Activated naive CD8-positive, alpha-beta T cell (primary cell): ENCODE results near the gene BBOX1.

ENCODE experiments used
- H3K27ac Mint-ChIP-seq: one replicate; pipeline ENCODE4 v1.8.0; 2021; ENCODE audit warnings: mixed read lengths
- H3K27me3 Mint-ChIP-seq: one replicate; pipeline ENCODE4 v1.8.0; 2021; ENCODE audit warnings: mixed read lengths
- H3K36me3 Mint-ChIP-seq: one replicate; pipeline ENCODE4 v1.8.0; 2021; ENCODE audit warnings: mixed read lengths
- H3K4me1 Mint-ChIP-seq: one replicate; pipeline ENCODE4 v1.8.0; 2021; ENCODE audit warnings: low read depth, mixed read lengths
- H3K4me3 Mint-ChIP-seq: one replicate; pipeline ENCODE4 v1.8.0; 2021; ENCODE audit warnings: mild to moderate bottlenecking, mixed read lengths
- H3K9me3 Mint-ChIP-seq: one replicate; pipeline ENCODE4 v1.8.0; 2021; ENCODE audit warnings: low read depth, mixed read lengths

BBOX1 gene

GRCh38 chr11:27055065-27055682 is 14.6 kb downstream of the BBOX1 start:
- Mint-ChIP-seq H3K36me3 (no peaks in the 10 kb centered on the region), H3K27ac (no peak overlapping the region), H3K9me3 (no peaks in the 10 kb centered on the region), H3K4me3 (no peak overlapping the region), H3K27me3 (no peaks in the 10 kb centered on the region), H3K4me1 (no peaks in the 10 kb centered on the region)

- H3K27ac Mint-ChIP-seq = no peak overlapping the region
- no peaks in the 10 kb centered on the region for H3K27me3 Mint-ChIP-seq
- no peaks in the 10 kb centered on the region for H3K9me3 Mint-ChIP-seq
- H3K4me1 Mint-ChIP-seq = no peaks in the 10 kb centered on the region
- no peaks in the 10 kb centered on the region for H3K36me3 Mint-ChIP-seq
- no peak overlapping the region for H3K4me3 Mint-ChIP-seq
These were observed 16.6 kb downstream of the BBOX1 start for GRCh38 chr11:27057091-27057780.

- no peaks in the 10 kb centered on the region for H3K4me1 Mint-ChIP-seq
- no peaks in the 10 kb centered on the region for H3K36me3 Mint-ChIP-seq
- no peak overlapping the region for H3K27ac Mint-ChIP-seq
- no peaks in the 10 kb centered on the region for H3K27me3 Mint-ChIP-seq
- H3K9me3 Mint-ChIP-seq = no peaks in the 10 kb centered on the region
- H3K4me3 Mint-ChIP-seq = no peak overlapping the region
These were observed 17.8 kb downstream of the BBOX1 start for GRCh38 chr11:27058456-27058855.

- Mint-ChIP-seq H3K9me3 (peaks cover 2% of the 10 kb centered on the region), H3K27me3 (no peaks in the 10 kb centered on the region), H3K4me3 (no peak overlapping the region), H3K27ac (no peak overlapping the region), H3K4me1 (no peaks in the 10 kb centered on the region), H3K36me3 (no peaks in the 10 kb centered on the region)
These were observed 18.8 kb downstream of the BBOX1 start for GRCh38 chr11:27059431-27059830.

- Mint-ChIP-seq H3K4me3 (no peak overlapping the region), H3K27me3 (no peaks in the 10 kb centered on the region), H3K27ac (no peak overlapping the region), H3K36me3 (no peaks in the 10 kb centered on the region), H3K9me3 (peaks cover 4% of the 10 kb centered on the region), H3K4me1 (no peaks in the 10 kb centered on the region)
These were observed 20.3 kb downstream of the BBOX1 start for GRCh38 chr11:27060816-27061460.

- Mint-ChIP-seq H3K36me3 (no peaks in the 10 kb centered on the region), H3K4me3 (no peak overlapping the region), H3K4me1 (no peaks in the 10 kb centered on the region), H3K27ac (no peak overlapping the region), H3K9me3 (peaks cover 4% of the 10 kb centered on the region), H3K27me3 (no peaks in the 10 kb centered on the region)
These were observed 20.8 kb downstream of the BBOX1 start for GRCh38 chr11:27061461-27061821.

- H3K4me1 Mint-ChIP-seq = no peaks in the 10 kb centered on the region
- H3K27ac Mint-ChIP-seq = no peak overlapping the region
- peaks cover 4% of the 10 kb centered on the region for H3K9me3 Mint-ChIP-seq
- no peak overlapping the region for H3K4me3 Mint-ChIP-seq
- no peaks in the 10 kb centered on the region for H3K27me3 Mint-ChIP-seq
- no peaks in the 10 kb centered on the region for H3K36me3 Mint-ChIP-seq
These were observed 23.5 kb downstream of the BBOX1 start for GRCh38 chr11:27064086-27064485.

- no peak overlapping the region for H3K27ac Mint-ChIP-seq
- no peaks in the 10 kb centered on the region for H3K9me3 Mint-ChIP-seq
- H3K27me3 Mint-ChIP-seq = no peaks in the 10 kb centered on the region
- H3K4me3 Mint-ChIP-seq = no peak overlapping the region
- no peaks in the 10 kb centered on the region for H3K36me3 Mint-ChIP-seq
- no peaks in the 10 kb centered on the region for H3K4me1 Mint-ChIP-seq
These were observed 34.6 kb downstream of the BBOX1 start for GRCh38 chr11:27075192-27075591.

GRCh38 chr11:27075655-27076054 is 35.0 kb downstream of the BBOX1 start:
- H3K27ac Mint-ChIP-seq = no peak overlapping the region
- H3K4me1 Mint-ChIP-seq = no peaks in the 10 kb centered on the region
- H3K27me3 Mint-ChIP-seq = no peaks in the 10 kb centered on the region
- H3K9me3 Mint-ChIP-seq = no peaks in the 10 kb centered on the region
- H3K36me3 Mint-ChIP-seq = no peaks in the 10 kb centered on the region
- H3K4me3 Mint-ChIP-seq = no peak overlapping the region

- no peaks in the 10 kb centered on the region for H3K27me3 Mint-ChIP-seq
These were observed 35.5 kb downstream of the BBOX1 start for GRCh38 chr11:27076121-27076589.

GRCh38 chr11:27081056-27081455 is 40.4 kb downstream of the BBOX1 start:
- H3K4me1 Mint-ChIP-seq = no peaks in the 10 kb centered on the region
- no peaks in the 10 kb centered on the region for H3K27me3 Mint-ChIP-seq
- no peak overlapping the region for H3K4me3 Mint-ChIP-seq
- no peaks in the 10 kb centered on the region for H3K36me3 Mint-ChIP-seq
- no peak overlapping the region for H3K27ac Mint-ChIP-seq
- no peaks in the 10 kb centered on the region for H3K9me3 Mint-ChIP-seq

More at GRCh38 chr11:27076121-27076589, 35.5 kb downstream of the BBOX1 start:
- Mint-ChIP-seq H3K4me3 (no peak overlapping the region), H3K27ac (no peak overlapping the region), H3K4me1 (no peaks in the 10 kb centered on the region), H3K36me3 (no peaks in the 10 kb centered on the region), H3K9me3 (no peaks in the 10 kb centered on the region)

GRCh38 chr11:27083241-27083640 is 42.6 kb downstream of the BBOX1 start:
- Mint-ChIP-seq H3K27me3 (no peaks in the 10 kb centered on the region), H3K4me1 (no peaks in the 10 kb centered on the region), H3K9me3 (no peaks in the 10 kb centered on the region), H3K4me3 (no peak overlapping the region), H3K36me3 (no peaks in the 10 kb centered on the region), H3K27ac (no peak overlapping the region)

GRCh38 chr11:27083782-27084181 is 43.2 kb downstream of the BBOX1 start:
- Mint-ChIP-seq H3K9me3 (no peaks in the 10 kb centered on the region), H3K4me3 (no peak overlapping the region), H3K27ac (no peak overlapping the region), H3K36me3 (no peaks in the 10 kb centered on the region), H3K4me1 (no peaks in the 10 kb centered on the region), H3K27me3 (no peaks in the 10 kb centered on the region)

GRCh38 chr11:27084518-27084917 is 43.9 kb downstream of the BBOX1 start:
- Mint-ChIP-seq H3K27me3 (no peaks in the 10 kb centered on the region), H3K4me1 (no peaks in the 10 kb centered on the region), H3K27ac (no peak overlapping the region), H3K9me3 (peaks cover 4% of the 10 kb centered on the region), H3K4me3 (no peak overlapping the region), H3K36me3 (no peaks in the 10 kb centered on the region)

- no peak overlapping the region for H3K4me3 Mint-ChIP-seq
- H3K9me3 Mint-ChIP-seq = peaks cover 10% of the 10 kb centered on the region
- no peaks in the 10 kb centered on the region for H3K27me3 Mint-ChIP-seq
- no peaks in the 10 kb centered on the region for H3K4me1 Mint-ChIP-seq
- H3K36me3 Mint-ChIP-seq = no peaks in the 10 kb centered on the region
- no peak overlapping the region for H3K27ac Mint-ChIP-seq
These were observed 44.5 kb downstream of the BBOX1 start for GRCh38 chr11:27085111-27085510.
